HepG2 (cell line): ENCODE measurements around the gene INSIG2. TPM values are rescaled to one million over a fixed set of nuclear protein-coding genes. Genes with fewer than 3 reads are reported as not detected.

Source experiments
- EP300 ChIP-seq, 3 experiments: sonication (generic) in 1 of 3; formaldehyde crosslinking in 1 of 3; IDR thresholded peaks; 2 replicates each; pipeline versions ENCODE4 v1.5.1 to v1.6.1; 2011 to 2020; ENCODE audit warnings: low read depth in 2 of 3, low read length in 2 of 3, borderline replicate concordance in 1 of 3, improper control_type of control experiment in 1 of 3, mild to moderate bottlenecking in 1 of 3, missing genetic modification reagents in 1 of 3, moderate library complexity in 1 of 3
- GATA4 ChIP-seq: sonication (generic); IDR thresholded peaks from 2 replicates; pipeline ENCODE4 v1.6.1; 2016; ENCODE audit warnings: antibody characterized with exemption, low read depth, borderline replicate concordance
- GMEB2 ChIP-seq: IDR thresholded peaks from 2 replicates; pipeline ENCODE4 v1.6.1; 2016; ENCODE audit warnings: missing biosample characterization, missing genetic modification reagents, low read depth
- ISL2 ChIP-seq: sonication (generic); formaldehyde crosslinking; IDR thresholded peaks from 2 replicates; pipeline ENCODE4 v1.5.0; 2020; ENCODE audit warnings: missing genetic modification reagents
- KLF16 ChIP-seq, 2 experiments: sonication (generic) in 1 of 2; formaldehyde crosslinking in 1 of 2; IDR thresholded peaks; 2 replicates each; pipeline versions ENCODE4 v1.6.1 to v1.8.0; 2016 to 2023; ENCODE audit warnings: missing genetic modification reagents in 2 of 2, missing compliant biosample characterization in 1 of 2
- NFKB2 ChIP-seq: sonication (generic); formaldehyde crosslinking; IDR thresholded peaks from 2 replicates; pipeline ENCODE4 v1.4.0; 2020; ENCODE audit warnings: missing genetic modification reagents, borderline replicate concordance
- RBM22 ChIP-seq: fragments of 200-400 bp; formaldehyde crosslinking; optimal IDR thresholded peaks from 2 replicates; pipeline ENCODE3; 2017; ENCODE audit warnings: mild to moderate bottlenecking, low read length, moderate library complexity
- SAFB2 ChIP-seq: sonication (generic); formaldehyde crosslinking; IDR thresholded peaks from 2 replicates; pipeline ENCODE4 v1.5.1; 2020; ENCODE audit warnings: missing genetic modification reagents, low read depth, mild to moderate bottlenecking, borderline replicate concordance
- SALL2 ChIP-seq: sonication (generic); formaldehyde crosslinking; IDR thresholded peaks from 2 replicates; pipeline ENCODE4 v1.8.1; 2023; ENCODE audit warnings: mild to moderate bottlenecking, missing genetic modification reagents, inconsistent platforms
- SOX13 ChIP-seq, 3 experiments: fragments of 450-650 bp in 1 of 3; sonication (generic) in 1 of 3; formaldehyde crosslinking in 1 of 3; IDR thresholded peaks in 2 of 3; conservative IDR thresholded peaks in 1 of 3; 2 replicates each; pipeline versions ENCODE4 v1.5.0 to v1.6.1; 2016 to 2020; ENCODE audit warnings: antibody characterized with exemption in 1 of 3, mild to moderate bottlenecking in 1 of 3, missing compliant biosample characterization in 1 of 3, missing genetic modification reagents in 1 of 3, moderate library complexity in 1 of 3
- SRY ChIP-seq: sonication (generic); formaldehyde crosslinking; IDR thresholded peaks from 2 replicates; pipeline ENCODE4 v1.8.0; 2022; ENCODE audit warnings: mild to moderate bottlenecking, missing genetic modification reagents
- YEATS4 ChIP-seq: sonication (generic); formaldehyde crosslinking; IDR thresholded peaks from 2 replicates; pipeline ENCODE4 v1.4.0; 2020; ENCODE audit warnings: missing genetic modification reagents, borderline replicate concordance
- ZBTB3 ChIP-seq: sonication (generic); formaldehyde crosslinking; IDR thresholded peaks from 2 replicates; pipeline ENCODE4 v1.4.0; 2020; ENCODE audit warnings: low read depth, mild to moderate bottlenecking, moderate library complexity, missing genetic modification reagents, borderline replicate concordance
- ZBTB39 ChIP-seq: sonication (generic); formaldehyde crosslinking; IDR thresholded peaks from 2 replicates; pipeline ENCODE4 v1.5.0; 2020; ENCODE audit warnings: missing genetic modification reagents
- ZBTB42 ChIP-seq: sonication (generic); formaldehyde crosslinking; IDR thresholded peaks from 2 replicates; pipeline ENCODE4 v1.5.0; 2020; ENCODE audit warnings: mild to moderate bottlenecking, missing genetic modification reagents
- ZNF468 ChIP-seq: sonication (generic); formaldehyde crosslinking; IDR thresholded peaks from 2 replicates; pipeline ENCODE4 v1.8.0; 2022; ENCODE audit warnings: mild to moderate bottlenecking, moderate library complexity, missing genetic modification reagents
- ZNF530 ChIP-seq: sonication (generic); formaldehyde crosslinking; IDR thresholded peaks from 2 replicates; pipeline ENCODE4 v1.5.0; 2020; ENCODE audit warnings: low read depth, mild to moderate bottlenecking, missing genetic modification reagents
- ZNF547 ChIP-seq: sonication (generic); formaldehyde crosslinking; IDR thresholded peaks from 2 replicates; pipeline ENCODE4 v1.5.1; 2020; ENCODE audit warnings: mild to moderate bottlenecking, missing genetic modification reagents
- ZNF567 ChIP-seq: sonication (generic); formaldehyde crosslinking; IDR thresholded peaks from 2 replicates; pipeline ENCODE4 v1.8.1; 2023; ENCODE audit warnings: mild to moderate bottlenecking, missing genetic modification reagents, borderline replicate concordance
- ZNF660 ChIP-seq: sonication (generic); formaldehyde crosslinking; IDR thresholded peaks from 2 replicates; pipeline ENCODE4 v1.5.1; 2020; ENCODE audit warnings: mild to moderate bottlenecking, low read depth, missing genetic modification reagents, borderline replicate concordance
- ZNF850 ChIP-seq: sonication (generic); formaldehyde crosslinking; conservative IDR thresholded peaks from 2 replicates; pipeline ENCODE4 v1.9.0; 2021; ENCODE audit warnings: mild to moderate bottlenecking, missing genetic modification reagents
- ZNF883 ChIP-seq: sonication (generic); formaldehyde crosslinking; IDR thresholded peaks from 2 replicates; pipeline ENCODE4 v1.5.1; 2020; ENCODE audit warnings: mild to moderate bottlenecking, missing genetic modification reagents; ENCODE audit errors: not compliant biosample characterization
- polyA plus RNA-seq, 8 experiments: library from polyadenylated mRNA; depleted of rRNA in 3 of 8; stranded (reverse) in 7 of 8; unstranded in 1 of 8; fragments of >200 nt; fragmentation: Illumina TruSeq in 4 of 8; extraction: Trizol in 4 of 8; gene quantifications; 2 replicates each; pipeline versions ENCODE4 v1.2.1 to v1.2.3, GENCODE V29; 2011 to 2016; ENCODE audit warnings: low read depth in 4 of 8, missing spikeins in 1 of 8, mixed read lengths in 1 of 8; ENCODE audit not compliant: insufficient read depth in 1 of 8
- total RNA-seq, 5 experiments: library from RNA; depleted of rRNA; stranded (reverse); fragments of >200 nt; fragmentation: Illumina TruSeq; extraction: Trizol; gene quantifications; 2 replicates each; pipeline ENCODE4 v1.2.3, GENCODE V29; 2016; ENCODE audit warnings: low read depth in 1 of 5

The INSIG2 gene
- total and polyA plus RNA-seq, 2 of the 13 experiments (the other 11 are each of a cell fraction or from before 2014, with no cell fraction given): 73.5 to 481 TPM

- no peak for TF ChIP-seq ZNF883
- no peak; the same call in 1 of the 2 replicates for TF ChIP-seq ZBTB39 (CRISPR knock-in tag)
- peak; percentile 71; the same call in 1 of the 2 replicates for TF ChIP-seq YEATS4 (CRISPR knock-in tag)
- no peak; the same call in 1 of the 2 replicates for TF ChIP-seq ZNF468 (CRISPR knock-in tag)
- 0 out of 2 replicates have a peak, but pooled peaks have one; percentile 32 for TF ChIP-seq SOX13 (IDR thresholded peaks at IDR 0.05)
- peak in 1 of 2 experiments; percentile 78; a peak in 2 of 4 replicates for TF ChIP-seq SOX13 (CRISPR knock-in tag; conservative IDR thresholded peaks at IDR 0.05 in 1 of 2, IDR thresholded peaks at IDR 0.05 in 1 of 2)
- peak; percentile 44; the same call in 1 of the 2 replicates for TF ChIP-seq NFKB2 (CRISPR knock-in tag)
- no peak for TF ChIP-seq ZNF660
- peak; percentile 60; the same call in 1 of the 2 replicates for TF ChIP-seq SRY
- TF ChIP-seq EP300 (IDR thresholded peaks at IDR 0.05; ENCODE audit: low read depth in 2 of 2, low read length in 2 of 2): peak in 1 of 2 experiments; percentile 71; a peak in 2 of 4 replicates
- TF ChIP-seq EP300 (CRISPR knock-in tag; IDR thresholded peaks at IDR 0.05; ENCODE audit: borderline replicate concordance): peak; percentile 70
- TF ChIP-seq ZBTB42 (CRISPR knock-in tag): no peak; the same call in 1 of the 2 replicates
- peak; percentile 68; the same call in 1 of the 2 replicates for TF ChIP-seq GMEB2 (CRISPR knock-in tag)
- TF ChIP-seq SALL2 (CRISPR knock-in tag): peak; percentile 87
- peak; percentile 72 for TF ChIP-seq ZNF547 (CRISPR knock-in tag)
- TF ChIP-seq RBM22: no peak
- TF ChIP-seq SAFB2 (CRISPR knock-in tag): peak; percentile 93; the same call in 1 of the 2 replicates
- peak in 1 of 2 experiments; percentile 83; a peak in 2 of 4 replicates for TF ChIP-seq KLF16 (CRISPR knock-in tag; IDR thresholded peaks at IDR 0.05)
- TF ChIP-seq ZNF850: no peak
- TF ChIP-seq ZNF530: no peak
- peak; percentile 86 for TF ChIP-seq GATA4
- peak; percentile 90 for TF ChIP-seq ISL2 (CRISPR knock-in tag)
- no peak for TF ChIP-seq ZBTB3 (CRISPR knock-in tag)
- TF ChIP-seq ZNF567 (CRISPR knock-in tag): no peak; the same call in 1 of the 2 replicates
Measured at GRCh38 chr2:118088051-118089024, at the start of gene INSIG2 (continued).
